ENCODE data around the gene JPT1. TPM values are rescaled to one million over a fixed set of nuclear protein-coding genes. Genes with fewer than 3 reads are reported as not detected.

Gene JPT1
- total and polyA plus RNA-seq, 7 donors: 17.5 to 627 (median 19.1) TPM

DNA sequence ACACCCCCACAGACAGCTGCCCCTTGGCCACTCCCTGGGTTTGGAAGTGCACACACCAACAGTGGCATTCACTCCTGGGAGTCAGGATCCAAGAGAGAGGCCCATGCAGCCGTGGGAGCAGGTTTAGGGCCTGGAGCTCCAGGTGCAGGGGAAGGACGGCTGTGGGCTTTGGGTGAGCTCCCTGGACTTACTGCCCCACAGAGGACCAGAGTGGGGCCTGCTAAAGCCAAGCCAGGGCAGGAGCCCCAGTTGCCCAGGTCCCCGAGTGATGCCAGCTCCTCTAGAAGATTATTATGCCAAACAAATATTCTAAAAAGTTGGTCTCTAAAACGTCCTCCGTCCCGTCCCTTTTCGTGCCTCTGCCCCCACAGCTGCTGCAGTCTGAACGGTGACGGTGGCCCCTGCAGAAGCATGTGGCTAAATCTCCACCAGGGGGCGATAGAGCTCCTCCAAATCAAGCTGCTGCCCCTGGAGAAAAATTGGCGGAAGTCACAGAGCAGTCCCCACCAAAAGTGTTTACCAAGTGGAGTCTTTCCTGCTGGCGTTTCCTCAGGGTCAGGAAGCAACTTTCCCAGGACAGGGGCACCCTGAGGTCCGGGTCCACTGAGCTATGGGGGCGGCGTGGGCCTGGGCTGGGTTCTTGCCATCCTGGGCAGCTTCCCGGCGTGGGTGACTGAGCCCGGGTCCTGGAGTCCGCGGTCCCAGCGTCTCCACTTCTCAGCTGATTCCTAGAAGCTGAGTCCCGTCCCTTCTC, 40.3 kb downstream of the JPT1 start:
- Histone ChIP-seq H3K4me1 (peaks cover 0 to 45% (median 36%) of the 10 kb centered on the region in 4 donors), H3K27ac (peak overlapping the region; percentile 81 to 86 (median 86)), H3K4me3 (peak overlapping the region; percentile 34 to 56 (median 52)), H3K9me3 (no peaks in the 10 kb centered on the region), H3K27me3 (no peaks in the 10 kb centered on the region), H3K36me3 (peaks cover 0 to 6% (median 3%) of the 10 kb centered on the region in 4 donors)
- DNase-seq: peak; percentile 95
- 1 to 3% methylated on average over 22 of the region's 22 CpGs for WGBS, 2 donors
- TF ChIP-seq EP300 (IDR thresholded peaks at IDR 0.05) (no peak), POLR2A (IDR thresholded peaks at IDR 0.05) (no peak), POLR2AphosphoS5 (IDR thresholded peaks at IDR 0.05) (peak in 2 of 4 donors; percentile 42 to 47)
- TF ChIP-seq, protein P1, sequence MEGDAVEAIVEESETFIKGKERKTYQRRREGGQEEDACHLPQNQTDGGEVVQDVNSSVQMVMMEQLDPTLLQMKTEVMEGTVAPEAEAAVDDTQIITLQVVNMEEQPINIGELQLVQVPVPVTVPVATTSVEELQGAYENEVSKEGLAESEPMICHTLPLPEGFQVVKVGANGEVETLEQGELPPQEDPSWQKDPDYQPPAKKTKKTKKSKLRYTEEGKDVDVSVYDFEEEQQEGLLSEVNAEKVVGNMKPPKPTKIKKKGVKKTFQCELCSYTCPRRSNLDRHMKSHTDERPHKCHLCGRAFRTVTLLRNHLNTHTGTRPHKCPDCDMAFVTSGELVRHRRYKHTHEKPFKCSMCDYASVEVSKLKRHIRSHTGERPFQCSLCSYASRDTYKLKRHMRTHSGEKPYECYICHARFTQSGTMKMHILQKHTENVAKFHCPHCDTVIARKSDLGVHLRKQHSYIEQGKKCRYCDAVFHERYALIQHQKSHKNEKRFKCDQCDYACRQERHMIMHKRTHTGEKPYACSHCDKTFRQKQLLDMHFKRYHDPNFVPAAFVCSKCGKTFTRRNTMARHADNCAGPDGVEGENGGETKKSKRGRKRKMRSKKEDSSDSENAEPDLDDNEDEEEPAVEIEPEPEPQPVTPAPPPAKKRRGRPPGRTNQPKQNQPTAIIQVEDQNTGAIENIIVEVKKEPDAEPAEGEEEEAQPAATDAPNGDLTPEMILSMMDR (IDR thresholded peaks at IDR 0.05): peak; percentile 76 to 98 (median 94)
- intact Hi-C loops (cut with DNase I): loop anchor here (1.0 to 5.0 kb wide), 4 partner anchors 17 to 87 kb away; partner anchors contain the start of genes NT5C and SUMO2

- TF ChIP-seq POLR2A (IDR thresholded peaks at IDR 0.05): no peak
- TF ChIP-seq POLR2AphosphoS5 (IDR thresholded peaks at IDR 0.05): no peak
- TF ChIP-seq, protein P1 (IDR thresholded peaks at IDR 0.05): no peak
- TF ChIP-seq EP300 (IDR thresholded peaks at IDR 0.05): no peak
- H3K27ac ChIP-seq: no peak overlapping the region
- H3K36me3 ChIP-seq: peaks cover 0 to 6% (median 0%) of the 10 kb centered on the region in 4 donors
- 90% methylated on average over 7 of the region's 7 CpGs for WGBS, 2 donors
- no peaks in the 10 kb centered on the region for H3K27me3 ChIP-seq
- no peaks in the 10 kb centered on the region for H3K9me3 ChIP-seq
- H3K4me1 ChIP-seq: peaks cover 0 to 48% (median 38%) of the 10 kb centered on the region in 4 donors
- no peak overlapping the region for H3K4me3 ChIP-seq
- DNase-seq: no peak
- intact Hi-C loops (cut with DNase I): loop anchor here (5.0 kb wide), 2 partner anchors 50 to 70 kb away; partner anchors contain the start of gene SUMO2
These were observed 42.5 kb downstream of the JPT1 start for GRCh38 chr17:75111777-75112335.

DNA sequence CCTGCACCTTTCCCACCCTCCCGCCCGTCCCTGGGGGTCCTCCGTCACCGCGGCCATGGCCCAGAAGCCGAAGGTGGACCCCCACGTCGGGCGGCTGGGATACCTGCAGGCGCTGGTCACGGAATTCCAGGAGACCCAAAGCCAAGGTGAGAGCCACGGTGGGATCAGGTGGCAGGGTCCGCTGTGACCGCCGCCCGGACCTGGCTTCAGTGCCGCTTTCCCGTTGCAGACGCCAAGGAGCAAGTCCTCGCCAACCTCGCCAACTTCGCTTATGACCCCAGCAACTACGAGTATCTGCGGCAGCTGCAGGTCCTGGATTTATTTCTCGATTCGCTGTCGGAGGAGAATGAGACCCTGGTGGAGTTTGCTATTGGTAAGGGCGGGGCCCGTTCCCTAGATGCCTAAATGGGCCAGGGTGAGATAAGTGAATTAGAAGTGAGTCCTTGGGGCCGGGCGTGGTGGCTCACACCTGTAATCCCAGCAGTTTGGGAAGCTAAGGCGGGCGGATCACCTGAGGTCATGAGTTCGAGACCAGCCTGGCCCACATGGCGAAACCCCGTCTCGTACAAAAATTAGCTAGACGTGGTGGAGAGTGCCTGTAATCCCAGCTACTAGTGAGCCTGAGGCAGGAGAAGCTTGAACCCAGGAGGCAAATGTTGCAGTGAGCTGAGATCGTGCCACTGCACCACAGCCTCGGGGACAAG, 43.9 kb downstream of the JPT1 start:
- peak overlapping the region; percentile 66 to 81 (median 77) for H3K27ac ChIP-seq
- H3K4me1 ChIP-seq: peaks cover 0 to 48% (median 34%) of the 10 kb centered on the region in 4 donors

More for the DNA sequence above, 43.9 kb downstream of the JPT1 start:
- DNase-seq: no peak
- 13 to 21% methylated on average over 40 of the region's 40 CpGs for WGBS, 2 donors
- H3K27me3 ChIP-seq: no peaks in the 10 kb centered on the region
- no peak for TF ChIP-seq POLR2A (IDR thresholded peaks at IDR 0.05)
- TF ChIP-seq, protein P1 (IDR thresholded peaks at IDR 0.05): no peak
- TF ChIP-seq POLR2AphosphoS5 (IDR thresholded peaks at IDR 0.05): no peak
- TF ChIP-seq EP300 (IDR thresholded peaks at IDR 0.05): no peak
- no peaks in the 10 kb centered on the region for H3K9me3 ChIP-seq
- H3K36me3 ChIP-seq: no peaks in the 10 kb centered on the region
- intact Hi-C loops (cut with DNase I): loop anchor here (5.0 kb wide), 2 partner anchors 48 to 72 kb away; partner anchors contain the start of gene SUMO2
- H3K4me3 ChIP-seq: peak overlapping the region; percentile 65 to 91 (median 76)
